ENCODE data around the gene CAMK4.

DNA sequence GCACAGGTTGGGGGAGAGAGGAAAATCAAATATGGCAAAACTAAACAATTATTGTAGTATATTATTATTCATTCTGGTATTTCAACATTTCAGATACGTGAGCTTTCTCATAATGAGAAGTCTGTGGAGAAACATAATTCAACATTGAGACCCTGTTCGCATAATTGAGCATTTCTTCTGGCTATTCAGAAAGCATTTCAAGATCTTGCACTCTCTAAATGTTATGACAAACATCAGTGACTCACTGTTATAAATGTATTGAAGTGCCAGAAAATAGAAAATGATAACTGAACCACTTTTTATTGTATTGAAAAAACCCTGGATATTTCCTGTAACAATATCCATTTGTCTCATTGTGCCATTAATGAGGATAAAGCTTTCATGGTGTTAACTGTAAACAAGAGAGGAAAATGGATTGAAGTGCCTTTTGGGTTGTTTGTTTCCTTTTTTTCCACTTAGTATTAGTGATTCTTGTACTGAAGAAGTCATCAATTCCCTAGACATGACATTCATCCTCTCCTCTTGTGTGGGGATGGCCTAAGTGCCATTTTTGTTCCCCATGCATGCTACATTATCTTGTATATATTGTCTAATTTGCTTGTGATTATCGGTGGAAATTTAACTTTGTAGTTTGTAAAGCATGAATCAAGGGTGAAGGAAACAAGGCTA is 124.6 kb downstream of the CAMK4 start:
- TF ChIP-seq POLR2A (IDR thresholded peaks at IDR 0.05), result no peak
- TF ChIP-seq, protein P1, sequence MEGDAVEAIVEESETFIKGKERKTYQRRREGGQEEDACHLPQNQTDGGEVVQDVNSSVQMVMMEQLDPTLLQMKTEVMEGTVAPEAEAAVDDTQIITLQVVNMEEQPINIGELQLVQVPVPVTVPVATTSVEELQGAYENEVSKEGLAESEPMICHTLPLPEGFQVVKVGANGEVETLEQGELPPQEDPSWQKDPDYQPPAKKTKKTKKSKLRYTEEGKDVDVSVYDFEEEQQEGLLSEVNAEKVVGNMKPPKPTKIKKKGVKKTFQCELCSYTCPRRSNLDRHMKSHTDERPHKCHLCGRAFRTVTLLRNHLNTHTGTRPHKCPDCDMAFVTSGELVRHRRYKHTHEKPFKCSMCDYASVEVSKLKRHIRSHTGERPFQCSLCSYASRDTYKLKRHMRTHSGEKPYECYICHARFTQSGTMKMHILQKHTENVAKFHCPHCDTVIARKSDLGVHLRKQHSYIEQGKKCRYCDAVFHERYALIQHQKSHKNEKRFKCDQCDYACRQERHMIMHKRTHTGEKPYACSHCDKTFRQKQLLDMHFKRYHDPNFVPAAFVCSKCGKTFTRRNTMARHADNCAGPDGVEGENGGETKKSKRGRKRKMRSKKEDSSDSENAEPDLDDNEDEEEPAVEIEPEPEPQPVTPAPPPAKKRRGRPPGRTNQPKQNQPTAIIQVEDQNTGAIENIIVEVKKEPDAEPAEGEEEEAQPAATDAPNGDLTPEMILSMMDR (IDR thresholded peaks at IDR 0.05), result no peak
